A549 (cell line): Measurements from ENCODE around the gene DGUOK. TPM values are rescaled to one million over a fixed set of nuclear protein-coding genes. Genes with fewer than 3 reads are reported as not detected.

Experiments used
- ATAC-seq, 2 experiments: fragments of 200-7000 bp in 1 of 2; fragments of >200 bp in 1 of 2; cut with Nextera tagmentation in 1 of 2; cut with Tn5 transposase in 1 of 2; 3 replicates each; pipeline versions ENCODE4 v1.8.0 to v1.9.1; 2018 to 2020; ENCODE audit warnings: mild to moderate bottlenecking in 1 of 2, moderate library complexity in 1 of 2
- CTCF ChIA-PET: fragments of 300-600 bp; sonication (Branson Sonifier 250); formaldehyde crosslinking; extraction: SDS; loops from one replicate; lab custom pipeline; 2021; ENCODE audit warnings: antibody characterized with exemption, inconsistent platforms; lab: Yijun Ruan, JAX
- POLR2A ChIA-PET: fragments of 350-600 bp; formaldehyde crosslinking; extraction: SDS; loops from one replicate; lab custom pipeline; 2021; ENCODE audit warnings: antibody characterized with exemption, inconsistent platforms; lab: Yijun Ruan, JAX
- DNase-seq, 2 experiments: peaks; one replicate each; pipeline versions ENCODE4 v3.0.0 to v3.0.0-alpha.2; 2011 to 2016; ENCODE audit warnings: low read depth in 1 of 2, low spot score in 1 of 2
- FAIRE-seq: peaks from 2 replicates; lab custom pipeline; 2011; peaks lifted over from hg19 to GRCh38; lab: Jason Lieb, UNC
- H3K27ac ChIP-seq, 2 experiments: fragments of >200 bp; sonication (Bioruptor Twin); formaldehyde crosslinking; 3 replicates each; pipeline ENCODE4 v1.5.1; 2016 to 2017
- H3K4me1 ChIP-seq: fragments of >200 bp; sonication (Bioruptor Twin); formaldehyde crosslinking; 3 replicates; pipeline ENCODE4 v1.6.1; 2016
- H3K4me2 ChIP-seq: fragments of >200 bp; sonication (Bioruptor Twin); formaldehyde crosslinking; 3 replicates; pipeline ENCODE4 v1.6.1; 2016
- H3K4me3 ChIP-seq: fragments of >200 bp; sonication (Bioruptor Twin); formaldehyde crosslinking; 3 replicates; pipeline ENCODE4 v1.5.1; 2016
- H3K9me3 ChIP-seq: fragments of >200 bp; sonication (Bioruptor Twin); formaldehyde crosslinking; 3 replicates; pipeline ENCODE4 v1.6.1; 2016
- BHLHE40 ChIP-seq: IDR thresholded peaks from 2 replicates; pipeline ENCODE4 v1.6.1; 2012; ENCODE audit warnings: low read depth, low read length, inconsistent platforms
- CEBPB ChIP-seq, 2 experiments: fragments of >200 bp in 1 of 2; sonication (Bioruptor Twin) in 1 of 2; formaldehyde crosslinking in 1 of 2; IDR thresholded peaks; 2 replicates each; pipeline ENCODE4 v1.6.1; 2012 to 2016
- E2F6 ChIP-seq: IDR thresholded peaks from 2 replicates; pipeline ENCODE4 v1.6.1; 2012; ENCODE audit warnings: low read depth, borderline replicate concordance
- EHMT2 ChIP-seq: fragments of 200-600 bp; sonication (generic); IDR thresholded peaks from 2 replicates; pipeline ENCODE4 v1.6.1; 2016; ENCODE audit warnings: antibody characterized with exemption, low read depth, mild to moderate bottlenecking, moderate library complexity
- EP300 ChIP-seq, 2 experiments: fragments of >200 bp; sonication (Bioruptor Twin); formaldehyde crosslinking; IDR thresholded peaks; 2 replicates in 1 of 2; 3 replicates in 1 of 2; pipeline ENCODE4 v1.6.1; 2016 to 2017
- ESRRA ChIP-seq: fragments of 150-350 bp; IDR thresholded peaks from 2 replicates; pipeline ENCODE4 v1.6.1; 2014; ENCODE audit warnings: mild to moderate bottlenecking, low read length, borderline replicate concordance
- FOXS1 ChIP-seq: fragments of 250-450 bp; sonication (Bioruptor Pico); IDR thresholded peaks from 2 replicates; pipeline ENCODE4 v1.5.0; 2020; ENCODE audit warnings: mild to moderate bottlenecking, moderate library complexity
- HDAC2 ChIP-seq: fragments of 200-600 bp; sonication (generic); IDR thresholded peaks from 2 replicates; pipeline ENCODE4 v1.6.1; 2016
- HOXA7 ChIP-seq: fragments of 250-450 bp; sonication (Bioruptor Pico); IDR thresholded peaks from 2 replicates; pipeline ENCODE4 v1.5.0; 2020; ENCODE audit warnings: mild to moderate bottlenecking, moderate library complexity
- NFE2L2 ChIP-seq: fragments of 150-350 bp; conservative IDR thresholded peaks from 2 replicates; pipeline ENCODE4 v1.6.1; 2014; ENCODE audit warnings: low read length
- NR3C1 ChIP-seq: fragments of >200 bp; sonication (Bioruptor Twin); formaldehyde crosslinking; IDR thresholded peaks from 3 replicates; pipeline ENCODE4 v1.6.1; 2017
- POLR2AphosphoS2 ChIP-seq: conservative IDR thresholded peaks from 2 replicates; pipeline ENCODE4 v1.6.1; 2012; ENCODE audit warnings: low read length, improper control_type of control experiment, inconsistent platforms
- RARB ChIP-seq: fragments of 250-450 bp; sonication (Bioruptor Pico); IDR thresholded peaks from 2 replicates; pipeline ENCODE4 v1.8.0; 2021; ENCODE audit warnings: mild to moderate bottlenecking, moderate library complexity
- RNF2 ChIP-seq: fragments of 200-600 bp; sonication (generic); IDR thresholded peaks from 2 replicates; pipeline ENCODE4 v1.6.1; 2016; ENCODE audit warnings: low read depth, mild to moderate bottlenecking, antibody characterized with exemption, moderate library complexity, borderline replicate concordance
- SMC3 ChIP-seq: fragments of >200 bp; sonication (Bioruptor Twin); formaldehyde crosslinking; IDR thresholded peaks from 3 replicates; pipeline ENCODE4 v1.6.1; 2018; ENCODE audit warnings: inconsistent platforms
- ZFP36 ChIP-seq: fragments of 450-650 bp; IDR thresholded peaks from 2 replicates; pipeline ENCODE4 v1.6.1; 2014; ENCODE audit warnings: borderline replicate concordance; ENCODE audit not compliant: partially characterized antibody
- ZNF302 ChIP-seq: fragments of 250-450 bp; sonication (Bioruptor Pico); IDR thresholded peaks from 2 replicates; pipeline ENCODE4 v1.9.0; 2021; ENCODE audit warnings: inconsistent platforms, mild to moderate bottlenecking, moderate library complexity
- WGBS: methylation state at CpG from one replicate; pipeline ENCODE4 v1.1.6; 2017; ENCODE audit errors: missing lambda C conversion rate; 5-methylcytosine and 5-hydroxymethylcytosine counted together
- polyA plus RNA-seq, 4 experiments: library from polyadenylated mRNA; depleted of rRNA in 3 of 4; stranded (reverse); fragments of >200 nt; fragmentation: RNase III in 1 of 4; extraction: RNeasy Plus Mini Kit Qiagen cat#74134 plus additional on column Dnase treatment in 1 of 4; gene quantifications; 2 replicates in 3 of 4; 3 replicates in 1 of 4; pipeline ENCODE4 v1.2.3, GENCODE V29; 2011 to 2017
- TF ChIP-seq, protein P1 (sequence below): fragments of >200 bp; sonication (Bioruptor Twin); formaldehyde crosslinking; IDR thresholded peaks from 2 replicates; pipeline ENCODE4 v1.6.1; 2016
- TF ChIP-seq, protein P2 (sequence below): IDR thresholded peaks from 2 replicates; pipeline ENCODE4 v1.6.1; 2012
- TF ChIP-seq, protein P3 (sequence below): fragments of 450-650 bp; IDR thresholded peaks from 2 replicates; pipeline ENCODE4 v1.6.1; 2014; ENCODE audit warnings: antibody characterized with exemption

The DGUOK gene
- polyA plus RNA-seq, 2 of the 4 experiments (the other 2 are of a cell fraction), result 128 to 145 TPM

DNA sequence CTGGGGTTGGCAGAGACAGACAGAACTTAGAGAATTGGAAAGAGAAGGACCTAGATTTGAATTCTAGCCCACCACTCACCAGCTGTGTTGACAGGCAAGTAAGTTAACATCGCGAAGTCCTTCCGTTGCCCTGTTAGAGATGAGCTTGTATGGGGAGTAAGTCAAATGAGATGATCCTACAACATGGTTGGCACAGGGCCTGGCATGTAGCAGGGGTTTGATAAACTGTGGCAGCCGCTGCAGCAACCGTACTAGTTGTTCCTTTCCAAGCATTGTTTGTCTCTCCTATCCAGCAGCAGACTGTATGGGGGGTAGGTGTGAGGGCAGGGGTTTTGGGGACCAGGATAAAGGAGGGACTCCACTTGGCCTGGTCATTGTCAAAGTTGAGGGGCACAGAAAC, 74.0 kb downstream of the DGUOK start:
- no peak for ATAC-seq
- Histone ChIP-seq H3K4me3 (no peak overlapping the region), H3K4me2 (no peak overlapping the region), H3K27ac (no peak overlapping the region), H3K9me3 (no peaks in the 10 kb centered on the region), H3K4me1 (peaks cover 27% of the 10 kb centered on the region)
- no peak for DNase-seq
- WGBS, result 90% methylated on average over 5 of the region's 5 CpGs
- CTCF ChIA-PET, result interaction anchor here (1.2 to 2.1 kb wide), 4 partner anchors 15 to 177 kb away, joined by 3 to 9 read pairs (median 5); no protein-coding TSS in a partner anchor
- POLR2A ChIA-PET, result interaction anchor here (0.6 kb wide), 1 partner anchor 21 kb away, joined by 3 read pairs; no protein-coding TSS in a partner anchor
- FAIRE-seq, result no peak
- no peak for TF ChIP-seq ZFP36
- no peak for TF ChIP-seq NFE2L2
- no peak for TF ChIP-seq HDAC2
- TF ChIP-seq ZNF302 (CRISPR knock-in tag), result no peak
- no peak for TF ChIP-seq FOXS1
- TF ChIP-seq, protein P1, sequence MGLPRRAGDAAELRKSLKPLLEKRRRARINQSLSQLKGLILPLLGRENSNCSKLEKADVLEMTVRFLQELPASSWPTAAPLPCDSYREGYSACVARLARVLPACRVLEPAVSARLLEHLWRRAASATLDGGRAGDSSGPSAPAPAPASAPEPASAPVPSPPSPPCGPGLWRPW, result no peak
- TF ChIP-seq, protein P2, sequence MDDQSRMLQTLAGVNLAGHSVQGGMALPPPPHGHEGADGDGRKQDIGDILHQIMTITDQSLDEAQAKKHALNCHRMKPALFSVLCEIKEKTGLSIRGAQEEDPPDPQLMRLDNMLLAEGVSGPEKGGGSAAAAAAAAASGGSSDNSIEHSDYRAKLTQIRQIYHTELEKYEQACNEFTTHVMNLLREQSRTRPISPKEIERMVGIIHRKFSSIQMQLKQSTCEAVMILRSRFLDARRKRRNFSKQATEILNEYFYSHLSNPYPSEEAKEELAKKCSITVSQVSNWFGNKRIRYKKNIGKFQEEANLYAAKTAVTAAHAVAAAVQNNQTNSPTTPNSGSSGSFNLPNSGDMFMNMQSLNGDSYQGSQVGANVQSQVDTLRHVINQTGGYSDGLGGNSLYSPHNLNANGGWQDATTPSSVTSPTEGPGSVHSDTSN, result no peak

DNA sequence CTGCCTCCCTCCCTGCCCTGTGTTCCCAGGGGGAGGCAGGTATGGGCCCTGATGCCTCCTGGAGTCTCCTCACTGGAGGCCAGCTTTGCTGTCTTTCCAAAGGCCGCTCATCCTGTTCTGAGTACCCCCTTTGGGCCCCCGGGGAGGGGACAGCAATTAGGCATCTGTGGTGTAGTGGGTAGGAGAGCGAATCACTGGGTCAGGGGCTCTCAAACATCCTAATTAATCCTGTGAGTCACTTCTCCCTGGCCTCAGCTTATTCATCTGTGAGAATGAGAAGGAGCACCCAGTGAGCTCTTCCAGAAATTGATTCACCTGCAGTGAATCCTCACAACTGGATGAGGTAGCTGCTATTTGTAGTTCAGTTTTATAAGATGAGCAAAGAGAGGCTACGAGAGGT, 74.4 kb downstream of the DGUOK start:
- TF ChIP-seq, protein P2, result no peak
- no peak for TF ChIP-seq RNF2
- TF ChIP-seq HOXA7 (CRISPR knock-in tag), result no peak
- TF ChIP-seq EHMT2, result no peak
- TF ChIP-seq RARB (CRISPR knock-in tag), result no peak
- TF ChIP-seq, protein P1, result no peak
- TF ChIP-seq BHLHE40, result no peak
- no peak for TF ChIP-seq ESRRA
- TF ChIP-seq SMC3, result no peak
- no peak for TF ChIP-seq NR3C1
- TF ChIP-seq POLR2AphosphoS2, result no peak
- no peak for TF ChIP-seq CEBPB (IDR thresholded peaks at IDR 0.05)
- TF ChIP-seq EP300 (IDR thresholded peaks at IDR 0.05), result no peak
- no peak for TF ChIP-seq E2F6
- TF ChIP-seq, protein P3, sequence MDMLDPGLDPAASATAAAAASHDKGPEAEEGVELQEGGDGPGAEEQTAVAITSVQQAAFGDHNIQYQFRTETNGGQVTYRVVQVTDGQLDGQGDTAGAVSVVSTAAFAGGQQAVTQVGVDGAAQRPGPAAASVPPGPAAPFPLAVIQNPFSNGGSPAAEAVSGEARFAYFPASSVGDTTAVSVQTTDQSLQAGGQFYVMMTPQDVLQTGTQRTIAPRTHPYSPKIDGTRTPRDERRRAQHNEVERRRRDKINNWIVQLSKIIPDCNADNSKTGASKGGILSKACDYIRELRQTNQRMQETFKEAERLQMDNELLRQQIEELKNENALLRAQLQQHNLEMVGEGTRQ, result no peak
- POLR2A ChIA-PET, result interaction anchor here (0.6 kb wide), 1 partner anchor 21 kb away, joined by 3 read pairs; no protein-coding TSS in a partner anchor
- ATAC-seq, result no peak
- Histone ChIP-seq H3K9me3 (no peaks in the 10 kb centered on the region), H3K4me3 (no peak overlapping the region), H3K27ac (no peak overlapping the region), H3K4me2 (no peak overlapping the region), H3K4me1 (peaks cover 27% of the 10 kb centered on the region)
- WGBS, result 77% methylated on average over 4 of the region's 4 CpGs
- CTCF ChIA-PET, result interaction anchor here (1.4 to 2.1 kb wide), 3 partner anchors 113 to 177 kb away, joined by 3 to 9 read pairs (median 7); no protein-coding TSS in a partner anchor
- FAIRE-seq, result no peak
- DNase-seq, result no peak
